ENCODE data around the gene MAP1S.

MAP1S gene

GRCh38 chr19:17678836-17679235 lies 40.4 kb upstream of the MAP1S start:
- H3K4me3 ChIP-seq (ENCODE audit: low read depth, low read length), result no peak overlapping the region
- TF ChIP-seq, protein P1, sequence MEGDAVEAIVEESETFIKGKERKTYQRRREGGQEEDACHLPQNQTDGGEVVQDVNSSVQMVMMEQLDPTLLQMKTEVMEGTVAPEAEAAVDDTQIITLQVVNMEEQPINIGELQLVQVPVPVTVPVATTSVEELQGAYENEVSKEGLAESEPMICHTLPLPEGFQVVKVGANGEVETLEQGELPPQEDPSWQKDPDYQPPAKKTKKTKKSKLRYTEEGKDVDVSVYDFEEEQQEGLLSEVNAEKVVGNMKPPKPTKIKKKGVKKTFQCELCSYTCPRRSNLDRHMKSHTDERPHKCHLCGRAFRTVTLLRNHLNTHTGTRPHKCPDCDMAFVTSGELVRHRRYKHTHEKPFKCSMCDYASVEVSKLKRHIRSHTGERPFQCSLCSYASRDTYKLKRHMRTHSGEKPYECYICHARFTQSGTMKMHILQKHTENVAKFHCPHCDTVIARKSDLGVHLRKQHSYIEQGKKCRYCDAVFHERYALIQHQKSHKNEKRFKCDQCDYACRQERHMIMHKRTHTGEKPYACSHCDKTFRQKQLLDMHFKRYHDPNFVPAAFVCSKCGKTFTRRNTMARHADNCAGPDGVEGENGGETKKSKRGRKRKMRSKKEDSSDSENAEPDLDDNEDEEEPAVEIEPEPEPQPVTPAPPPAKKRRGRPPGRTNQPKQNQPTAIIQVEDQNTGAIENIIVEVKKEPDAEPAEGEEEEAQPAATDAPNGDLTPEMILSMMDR (IDR thresholded peaks at IDR 0.05; ENCODE audit: low read depth, low read length), result no peak
- H3K9me3 ChIP-seq (ENCODE audit: severe bottlenecking), result no peaks in the 10 kb centered on the region
- no peak for DNase-seq
- no peak overlapping the region for H3K27ac ChIP-seq
- no peaks in the 10 kb centered on the region for H3K27me3 ChIP-seq (ENCODE audit: insufficient read depth, low read depth, severe bottlenecking)
- peaks cover 12% of the 10 kb centered on the region for H3K36me3 ChIP-seq

DNA sequence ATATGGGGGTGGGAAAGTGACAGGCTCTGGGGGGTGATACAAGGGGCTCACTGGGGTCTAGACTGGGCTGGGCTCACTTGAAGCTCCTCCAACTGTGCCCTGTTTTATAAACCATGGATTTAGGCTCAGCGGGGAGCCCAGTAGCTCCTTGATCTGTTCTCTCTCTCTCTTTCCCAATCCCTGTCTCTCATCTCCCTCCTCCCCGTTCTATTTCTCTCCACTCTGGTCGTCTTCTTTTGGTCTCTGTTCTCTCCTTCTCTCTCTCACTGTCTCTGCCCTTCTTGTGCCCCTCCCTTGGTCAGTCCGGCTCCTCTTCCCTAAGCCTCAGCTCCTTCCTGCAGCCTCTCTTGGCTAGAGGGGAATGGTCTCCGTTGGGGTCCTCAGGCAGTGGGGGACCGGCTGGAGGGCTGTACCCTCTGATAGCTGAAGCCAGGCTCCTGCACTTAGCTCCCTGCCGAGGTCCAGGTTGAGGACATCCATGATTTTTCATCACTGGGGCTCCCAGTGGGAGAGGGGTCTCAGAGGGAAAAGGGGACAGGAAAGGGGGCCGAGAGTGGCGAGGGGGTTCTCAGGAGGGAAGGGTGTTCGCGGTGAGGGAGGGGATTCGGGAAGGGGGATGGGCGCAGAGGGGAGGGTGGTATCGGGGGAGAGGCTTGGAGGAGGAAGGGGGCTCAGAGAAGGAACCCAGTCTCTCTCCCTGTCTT lies 39.6 kb upstream of the MAP1S start:
- H3K27me3 ChIP-seq (ENCODE audit: insufficient read depth, low read depth, severe bottlenecking), result no peaks in the 10 kb centered on the region
- peak overlapping the region; percentile 30 for H3K4me3 ChIP-seq (ENCODE audit: low read depth, low read length)
- peaks cover 13% of the 10 kb centered on the region for H3K36me3 ChIP-seq
- H3K9me3 ChIP-seq (ENCODE audit: severe bottlenecking), result no peaks in the 10 kb centered on the region
- TF ChIP-seq, protein P1 (IDR thresholded peaks at IDR 0.05; ENCODE audit: low read depth, low read length), result no peak
- peak overlapping the region; percentile 63 for H3K27ac ChIP-seq
- DNase-seq, result peak; percentile 31

DNA sequence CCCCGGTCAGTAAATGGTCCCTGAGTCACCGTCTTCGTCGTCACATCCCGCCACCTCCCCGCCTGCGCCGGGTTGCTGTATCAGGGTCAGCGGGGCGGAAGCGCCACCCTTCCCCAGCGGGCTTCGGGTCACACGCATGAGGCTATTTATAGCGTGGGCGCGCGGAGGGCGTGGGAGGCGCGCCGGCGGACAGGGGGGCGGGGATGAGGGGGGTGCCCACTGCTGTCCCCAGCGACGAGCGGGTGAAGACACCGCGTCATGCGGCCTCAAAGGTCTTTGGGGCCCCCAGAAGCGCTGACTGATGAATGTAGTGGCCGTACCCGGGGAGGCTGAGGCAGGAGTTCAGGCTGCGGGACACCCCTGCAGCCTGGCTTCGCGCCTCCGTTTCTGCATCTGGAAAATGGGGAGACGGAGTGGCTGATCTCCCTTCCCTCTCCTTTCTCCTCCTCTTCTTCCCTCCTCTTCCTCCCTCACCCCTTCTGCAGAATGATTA lies 39.0 kb upstream of the MAP1S start:
- no peaks in the 10 kb centered on the region for H3K27me3 ChIP-seq (ENCODE audit: insufficient read depth, low read depth, severe bottlenecking)
- peak; percentile 73 for DNase-seq
- H3K4me3 ChIP-seq (ENCODE audit: low read depth, low read length), result peak overlapping the region; percentile 30
- H3K9me3 ChIP-seq (ENCODE audit: severe bottlenecking), result no peaks in the 10 kb centered on the region
- no peak overlapping the region for H3K27ac ChIP-seq
- peaks cover 17% of the 10 kb centered on the region for H3K36me3 ChIP-seq
- TF ChIP-seq, protein P1 (IDR thresholded peaks at IDR 0.05; ENCODE audit: low read depth, low read length), result 0 out of 2 replicates have a peak, but pooled peaks have one; percentile 14

GRCh38 chr19:17681505-17682125 lies 37.7 kb upstream of the MAP1S start:
- TF ChIP-seq, protein P1 (IDR thresholded peaks at IDR 0.05; ENCODE audit: low read depth, low read length), result no peak
- no peaks in the 10 kb centered on the region for H3K9me3 ChIP-seq (ENCODE audit: severe bottlenecking)
- H3K27ac ChIP-seq, result no peak overlapping the region
- no peaks in the 10 kb centered on the region for H3K27me3 ChIP-seq (ENCODE audit: insufficient read depth, low read depth, severe bottlenecking)
- H3K4me3 ChIP-seq (ENCODE audit: low read depth, low read length), result no peak overlapping the region
- peaks cover 21% of the 10 kb centered on the region for H3K36me3 ChIP-seq
- no peak for DNase-seq

- peaks cover 21% of the 10 kb centered on the region for H3K36me3 ChIP-seq
- TF ChIP-seq, protein P1 (IDR thresholded peaks at IDR 0.05; ENCODE audit: low read depth, low read length), result no peak
- H3K9me3 ChIP-seq (ENCODE audit: severe bottlenecking), result no peaks in the 10 kb centered on the region
- no peak for DNase-seq
- no peaks in the 10 kb centered on the region for H3K27me3 ChIP-seq (ENCODE audit: insufficient read depth, low read depth, severe bottlenecking)
- H3K4me3 ChIP-seq (ENCODE audit: low read depth, low read length), result no peak overlapping the region
- H3K27ac ChIP-seq, result no peak overlapping the region
Measured at GRCh38 chr19:17682273-17682672, 37.0 kb upstream of the MAP1S start.
